HG03469 (cell line): Measurements from ENCODE around the gene CEACAM20.
"Not testable (repeated sequence)": the region's sequence is repeated elsewhere in the genome, so short reads cannot be mapped to it uniquely, and the experiment has no call there.

Source experiments
- ATAC-seq: cut with Tn5 transposase; IDR thresholded peaks from one replicate; pipeline ENCODE4 v1.9.1; 2021; ENCODE audit warnings: mild to moderate bottlenecking, moderate library complexity, moderate number of reproducible peaks; ENCODE audit not compliant: unreplicated experiment

CEACAM20 gene

GRCh38 chr19:44499559-44499958 is 29.9 kb downstream of the CEACAM20 start:
- no peak for ATAC-seq

- ATAC-seq: no peak
These were observed 30.5 kb downstream of the CEACAM20 start for GRCh38 chr19:44498988-44499387.

- no peak for ATAC-seq
These were observed 32.8 kb downstream of the CEACAM20 start for GRCh38 chr19:44496711-44497110.

- no peak for ATAC-seq
These were observed 52.7 kb downstream of the CEACAM20 start for GRCh38 chr19:44476559-44477408.

GRCh38 chr19:44468730-44469129 is 60.7 kb downstream of the CEACAM20 start:
- ATAC-seq: not testable (repeated sequence)

- ATAC-seq: not testable (repeated sequence)
These were observed 66.7 kb downstream of the CEACAM20 start for GRCh38 chr19:44462600-44463286.
